H1 (cell line): ENCODE data around the gene SLC32A1. TPM values are rescaled to one million over a fixed set of nuclear protein-coding genes. Genes with fewer than 3 reads are reported as not detected.

Source experiments
- CTCF ChIA-PET: fragments of 300-600 bp; sonication (Branson Sonifier 250); formaldehyde crosslinking; loops from one replicate; lab custom pipeline; 2021; ENCODE audit not compliant: partially characterized antibody; lab: Charles Lee
- POLR2A ChIA-PET: fragments of 300-600 bp; sonication (Branson Sonifier 250); formaldehyde crosslinking; loops from one replicate; lab custom pipeline; 2021; ENCODE audit warnings: inconsistent platforms; ENCODE audit not compliant: partially characterized antibody; lab: Charles Lee
- DNase-seq, 2 experiments: peaks; one replicate each; pipeline versions ENCODE4 v3.0.0 to v3.0.0-alpha.2; 2010 to 2022; ENCODE audit warnings: low spot score in 2 of 2, low read depth in 1 of 2, mixed read lengths in 1 of 2
- FAIRE-seq: peaks from 2 replicates; lab custom pipeline; 2011; peaks lifted over from hg19 to GRCh38; lab: Jason Lieb, UNC
- H2AFZ ChIP-seq: 2 replicates; pipeline ENCODE4 v1.8.1; 2012; ENCODE audit warnings: low read length, inconsistent platforms
- H2AK5ac ChIP-seq: 2 replicates; pipeline ENCODE4 v1.6.1; 2013; ENCODE audit warnings: low read depth, low read length
- H2BK120ac ChIP-seq: replicated peaks from 2 replicates; pipeline ENCODE3; 2013; ENCODE audit warnings: low read depth, low read length, inconsistent platforms
- H2BK12ac ChIP-seq: 2 replicates; pipeline ENCODE4 v1.6.1; 2013; ENCODE audit warnings: low read depth, low read length
- H2BK15ac ChIP-seq: 2 replicates; pipeline ENCODE4 v1.6.1; 2013; ENCODE audit warnings: low read length
- H2BK20ac ChIP-seq: 2 replicates; pipeline ENCODE4 v1.6.1; 2013; ENCODE audit warnings: low read length
- H2BK5ac ChIP-seq: 2 replicates; pipeline ENCODE4 v1.6.1; 2013; ENCODE audit warnings: low read depth, low read length
- H3K14ac ChIP-seq: 2 replicates; pipeline ENCODE4 v1.6.1; 2013; ENCODE audit warnings: inconsistent platforms; ENCODE audit not compliant: insufficient read length
- H3K18ac ChIP-seq: 2 replicates; pipeline ENCODE4 v1.6.1; 2013; ENCODE audit warnings: low read length; ENCODE audit errors: extremely low read depth
- H3K23ac ChIP-seq: 2 replicates; pipeline ENCODE4 v1.6.1; 2013; ENCODE audit warnings: inconsistent platforms; ENCODE audit not compliant: insufficient read length
- H3K23me2 ChIP-seq: 2 replicates; pipeline ENCODE4 v1.6.1; 2013; ENCODE audit warnings: low read depth, low read length
- H3K27ac ChIP-seq: 2 replicates; pipeline ENCODE4 v1.6.1; 2011; ENCODE audit warnings: low read depth, low read length, inconsistent platforms
- H3K27me3 ChIP-seq, 4 experiments: replicated peaks in 1 of 4; 1 replicate in 1 of 4; 2 replicates in 3 of 4; pipeline versions ENCODE4 v1.6.1 to v1.8.1; 2011 to 2013; ENCODE audit warnings: low read length in 3 of 4, mild to moderate bottlenecking in 3 of 4, inconsistent platforms in 2 of 4, mixed read lengths in 2 of 4, moderate library complexity in 1 of 4; ENCODE audit not compliant: control insufficient read depth in 3 of 4, insufficient read depth in 3 of 4; ENCODE audit errors: extremely low read depth in 1 of 4
- H3K36me3 ChIP-seq, 4 experiments: 2 replicates each; pipeline versions ENCODE4 v1.6.1 to v1.8.1; 2011 to 2013; ENCODE audit warnings: mild to moderate bottlenecking in 4 of 4, low read length in 3 of 4, moderate library complexity in 2 of 4, control low read depth in 1 of 4, inconsistent platforms in 1 of 4; ENCODE audit not compliant: insufficient read depth in 4 of 4, control insufficient read depth in 2 of 4
- H3K4ac ChIP-seq: replicated peaks from 2 replicates; pipeline ENCODE3; 2013; ENCODE audit warnings: low read length, low read depth, mixed read lengths, inconsistent platforms; ENCODE audit not compliant: insufficient read length
- H3K4me1 ChIP-seq, 4 experiments: replicated peaks in 1 of 4; 1 replicate in 1 of 4; 2 replicates in 3 of 4; pipeline versions ENCODE4 v1.6.1 to v1.8.1; 2011 to 2013; ENCODE audit warnings: low read length in 3 of 4, inconsistent platforms in 2 of 4, mixed read lengths in 1 of 4; ENCODE audit not compliant: insufficient read depth in 4 of 4, control insufficient read depth in 3 of 4
- H3K4me2 ChIP-seq, 2 experiments: 2 replicates each; pipeline versions ENCODE4 v1.6.1 to v1.8.1; 2011 to 2013; ENCODE audit warnings: low read depth in 2 of 2, low read length in 2 of 2, control low read depth in 1 of 2, inconsistent platforms in 1 of 2, mild to moderate bottlenecking in 1 of 2; ENCODE audit not compliant: insufficient read depth in 1 of 2
- H3K4me3 ChIP-seq, 4 experiments: fragments of 200-600, 300-600 bp in 1 of 4; sonication (generic), shearing (Covaris generic), sonication (Bioruptor Twin) in 1 of 4; 2 replicates each; pipeline versions ENCODE4 v1.5.1 to v1.8.1; 2011 to 2016; ENCODE audit warnings: low read length in 4 of 4, low read depth in 3 of 4, control low read depth in 2 of 4, inconsistent platforms in 2 of 4, mild to moderate bottlenecking in 2 of 4, mixed read lengths in 1 of 4, moderate library complexity in 1 of 4; ENCODE audit not compliant: insufficient read depth in 2 of 4; ENCODE audit errors: extremely low read depth in 1 of 4
- H3K56ac ChIP-seq: replicated peaks from 2 replicates; pipeline ENCODE3; 2013; ENCODE audit warnings: low read depth, mild to moderate bottlenecking, mixed read lengths, low read length, inconsistent platforms; ENCODE audit not compliant: insufficient read length
- H3K79me1 ChIP-seq: 2 replicates; pipeline ENCODE4 v1.6.1; 2013; ENCODE audit warnings: low read depth, low read length, control low read depth
- H3K79me2 ChIP-seq, 2 experiments: 2 replicates each; pipeline versions ENCODE4 v1.6.1 to v1.8.1; 2012 to 2013; ENCODE audit warnings: low read length in 2 of 2, mild to moderate bottlenecking in 2 of 2, inconsistent platforms in 1 of 2; ENCODE audit not compliant: insufficient read depth in 2 of 2, control insufficient read depth in 1 of 2
- H3K9ac ChIP-seq, 4 experiments: replicated peaks in 1 of 4; 1 replicate in 1 of 4; 2 replicates in 3 of 4; pipeline versions ENCODE4 v1.6.1 to v1.8.1; 2011 to 2013; ENCODE audit warnings: low read depth in 3 of 4, low read length in 3 of 4, control low read depth in 2 of 4, mild to moderate bottlenecking in 2 of 4, moderate library complexity in 2 of 4, inconsistent platforms in 1 of 4; ENCODE audit errors: extremely low read depth in 1 of 4
- H3K9me3 ChIP-seq, 2 experiments: 2 replicates each; pipeline versions ENCODE4 v1.6.1 to v1.8.1; 2012 to 2013; ENCODE audit warnings: mild to moderate bottlenecking in 2 of 2, moderate library complexity in 2 of 2, control low read depth in 1 of 2, inconsistent platforms in 1 of 2, low read depth in 1 of 2, low read length in 1 of 2, mixed read lengths in 1 of 2; ENCODE audit not compliant: insufficient read depth in 2 of 2
- H4K20me1 ChIP-seq, 2 experiments: replicated peaks in 1 of 2; 2 replicates each; pipeline versions ENCODE3 to v1.8.1; 2011 to 2013; ENCODE audit warnings: inconsistent platforms in 2 of 2, low read length in 2 of 2, mild to moderate bottlenecking in 1 of 2; ENCODE audit not compliant: insufficient read depth in 2 of 2, control insufficient read depth in 1 of 2
- H4K5ac ChIP-seq: 2 replicates; pipeline ENCODE4 v1.6.1; 2013; ENCODE audit warnings: low read length, low read depth, mixed read lengths, inconsistent platforms; ENCODE audit not compliant: insufficient read length
- H4K8ac ChIP-seq: 2 replicates; pipeline ENCODE4 v1.8.0; 2013; ENCODE audit warnings: mild to moderate bottlenecking, moderate library complexity, low read length, inconsistent platforms; ENCODE audit not compliant: insufficient read depth; ENCODE audit errors: extremely low read depth
- H4K91ac ChIP-seq: replicated peaks from 2 replicates; pipeline ENCODE3; 2013; ENCODE audit warnings: low read length, mixed read lengths, inconsistent platforms; ENCODE audit not compliant: insufficient read length
- BACH1 ChIP-seq: IDR thresholded peaks from 2 replicates; pipeline ENCODE4 v1.6.1; 2012; ENCODE audit warnings: low read length, improper control_type of control experiment
- BCL11A ChIP-seq, 2 experiments: IDR thresholded peaks; one replicate each; pipeline ENCODE4 v1.6.1; 2011; ENCODE audit warnings: low read depth in 2 of 2, low read length in 2 of 2, mild to moderate bottlenecking in 2 of 2
- BRCA1 ChIP-seq: IDR thresholded peaks from 2 replicates; pipeline ENCODE4 v1.6.1; 2012; ENCODE audit warnings: low read depth, low read length, improper control_type of control experiment
- CBX5 ChIP-seq: fragments of 300-800, 300-1000 bp; sonication (generic); IDR thresholded peaks from 2 replicates; pipeline ENCODE4 v1.7.1; 2016; ENCODE audit warnings: antibody characterized with exemption, low read length, low read depth
- JUN ChIP-seq: IDR thresholded peaks from 2 replicates; pipeline ENCODE4 v1.6.1; 2011; ENCODE audit warnings: low read depth, mild to moderate bottlenecking, improper control_type of control experiment, low read length
- JUND ChIP-seq: IDR thresholded peaks from 2 replicates; pipeline ENCODE4 v1.6.1; 2011; ENCODE audit warnings: mild to moderate bottlenecking, improper control_type of control experiment, low read length
- KDM4A ChIP-seq: IDR thresholded peaks from one replicate; pipeline ENCODE4 v1.7.1; 2012; ENCODE audit warnings: low read depth, mild to moderate bottlenecking, moderate library complexity, low read length, inconsistent platforms; ENCODE audit not compliant: severe bottlenecking
- NANOG ChIP-seq: IDR thresholded peaks from 2 replicates; pipeline ENCODE4 v1.6.1; 2011; ENCODE audit warnings: low read length, low read depth, mild to moderate bottlenecking, inconsistent platforms; ENCODE audit not compliant: insufficient read depth, poor library complexity, severe bottlenecking
- NRF1 ChIP-seq: IDR thresholded peaks from 2 replicates; pipeline ENCODE4 v1.6.1; 2011; ENCODE audit warnings: mild to moderate bottlenecking, low read depth, low read length, improper control_type of control experiment
- SP2 ChIP-seq: IDR thresholded peaks from 2 replicates; pipeline ENCODE4 v1.6.1; 2012; ENCODE audit warnings: mild to moderate bottlenecking, low read length, inconsistent platforms
- SP4 ChIP-seq: IDR thresholded peaks from 2 replicates; pipeline ENCODE4 v1.6.1; 2012; ENCODE audit warnings: low read length, inconsistent platforms
- WGBS, 2 experiments: shearing (Covaris generic) in 1 of 2; methylation state at CpG; one replicate each; pipeline versions ENCODE4 v1.1.6 to v1.1.7; 2013 to 2015; ENCODE audit warnings: low lambda C conversion rate in 2 of 2, mixed read lengths in 2 of 2, inconsistent platforms in 1 of 2, low coverage in 1 of 2, missing lambda C conversion rate in 1 of 2; ENCODE audit not compliant: insufficient replicate concordance in 2 of 2, insufficient coverage in 1 of 2, insufficient read length in 1 of 2; ENCODE audit errors: extremely low coverage in 1 of 2, missing lambda C conversion rate in 1 of 2; 5-methylcytosine and 5-hydroxymethylcytosine counted together
- polyA plus RNA-seq, 7 experiments: library from polyadenylated mRNA; depleted of rRNA in 3 of 7; stranded (reverse) in 5 of 7; unstranded in 2 of 7; fragments of >200 nt in 5 of 7; fragments of 200-250 nt in 2 of 7; gene quantifications; 1 replicate in 5 of 7; 2 replicates in 1 of 7; 4 replicates in 1 of 7; pipeline versions ENCODE4 v1.2.1 to v1.2.3, GENCODE V29; 2011 to 2013; ENCODE audit warnings: missing spikeins in 2 of 7, mixed read lengths in 2 of 7
- total RNA-seq: library from RNA; stranded (reverse); fragmentation: NEBNext Ultra II Directional; extraction: Animal tissue kit (Norgen Biotek cat#: 25700); gene quantifications from 2 replicates; pipeline ENCODE4 v1.2.1, GENCODE V29; 2021
- TF ChIP-seq, protein P1 (sequence below): IDR thresholded peaks from 2 replicates; pipeline ENCODE4 v1.6.1; 2012; ENCODE audit warnings: inconsistent platforms
- TF ChIP-seq, protein P2 (sequence below): IDR thresholded peaks from 2 replicates; pipeline ENCODE4 v1.6.1; 2011; ENCODE audit warnings: low read length, improper control_type of control experiment

The SLC32A1 gene
- total and polyA plus RNA-seq, 2 of the 8 experiments (the other 6 are each of a cell fraction or from before 2014, with no cell fraction given) = 0.09 to 0.15 TPM

DNA sequence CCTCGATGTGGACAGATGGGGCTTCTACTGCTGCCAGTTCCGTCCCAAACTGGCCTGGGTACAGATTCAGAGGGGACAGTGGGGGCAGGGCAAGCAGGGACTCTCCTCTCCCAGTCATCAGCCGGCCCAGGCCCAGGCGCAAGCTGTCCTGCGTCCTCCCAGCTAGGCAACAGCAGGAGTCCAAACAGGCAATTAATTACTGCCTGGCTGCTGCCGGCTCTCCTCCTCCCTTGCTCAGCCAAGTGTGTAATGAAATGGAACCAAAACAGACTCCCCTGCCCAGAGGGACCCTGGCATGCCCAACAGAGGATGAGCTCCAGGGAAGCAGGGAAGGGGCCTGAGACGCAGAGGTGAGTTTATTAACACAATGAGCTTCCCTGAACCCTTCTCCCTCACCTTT lies 17.8 kb upstream of the SLC32A1 start:
- no peak overlapping the region for H2BK20ac ChIP-seq
- no peak overlapping the region for H3K56ac ChIP-seq
- no peak overlapping the region for H3K4ac ChIP-seq
- H3K23ac ChIP-seq = no peak overlapping the region
- H3K79me1 ChIP-seq = no peaks in the 10 kb centered on the region
- no peak overlapping the region; the same call in 1 of the 2 replicates for H2BK15ac ChIP-seq
- H2AFZ ChIP-seq = 0 out of 2 replicates have a peak overlapping the region, but pooled peaks have one; percentile 90
- no peak overlapping the region for H2BK5ac ChIP-seq
- H4K8ac ChIP-seq = no peak overlapping the region
- H3K18ac ChIP-seq = peak overlapping the region; percentile 78; the same call in 1 of the 2 replicates
- no peaks in the 10 kb centered on the region for H3K23me2 ChIP-seq
- H2AK5ac ChIP-seq = no peak overlapping the region
- POLR2A ChIA-PET = interaction anchor here (0.7 to 0.9 kb wide), 2 partner anchors 21 to 73 kb away, joined by 3 to 4 read pairs; no protein-coding TSS in a partner anchor
- H3K27me3 ChIP-seq = no peaks in the 10 kb centered on the region; a peak in 1 of 7 replicates
- FAIRE-seq = no peak
- H2BK12ac ChIP-seq = no peak overlapping the region
- CTCF ChIA-PET = interaction anchor here (0.5 to 19.8 kb wide), 5 partner anchors 8 to 73 kb away, joined by 3 to 236 read pairs (median 4); partner anchors contain the start of gene SLC32A1
- WGBS, 2 experiments = 35% methylated on average over 7 of the region's 7 CpGs; no CpG with 5 or more reads in 1 of the 2 experiments
- H3K4me3 ChIP-seq = no peak overlapping the region
- no peak overlapping the region for H3K14ac ChIP-seq
- no peaks in the 10 kb centered on the region for H3K9me3 ChIP-seq
- no peak for DNase-seq
- H4K20me1 ChIP-seq = no peaks in the 10 kb centered on the region
- no peaks in the 10 kb centered on the region for H3K36me3 ChIP-seq
- H3K4me2 ChIP-seq = peak overlapping the region; percentile 7 to 13; a peak in 1 of 4 replicates
- no peak overlapping the region for H4K5ac ChIP-seq
- peaks cover 0 to 7% (median 3%) of the 10 kb centered on the region in 4 experiments; a peak in 4 of 7 replicates for H3K4me1 ChIP-seq
- no peak overlapping the region for H2BK120ac ChIP-seq
- H3K27ac ChIP-seq = no peak overlapping the region
- no peaks in the 10 kb centered on the region for H3K79me2 ChIP-seq
- H4K91ac ChIP-seq = no peak overlapping the region
- H3K9ac ChIP-seq = no peak overlapping the region
- no peak for TF ChIP-seq NRF1
- TF ChIP-seq KDM4A = no peak
- TF ChIP-seq, protein P1, sequence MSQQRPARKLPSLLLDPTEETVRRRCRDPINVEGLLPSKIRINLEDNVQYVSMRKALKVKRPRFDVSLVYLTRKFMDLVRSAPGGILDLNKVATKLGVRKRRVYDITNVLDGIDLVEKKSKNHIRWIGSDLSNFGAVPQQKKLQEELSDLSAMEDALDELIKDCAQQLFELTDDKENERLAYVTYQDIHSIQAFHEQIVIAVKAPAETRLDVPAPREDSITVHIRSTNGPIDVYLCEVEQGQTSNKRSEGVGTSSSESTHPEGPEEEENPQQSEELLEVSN = no peak
- TF ChIP-seq BACH1 = no peak
- no peak for TF ChIP-seq CBX5
- TF ChIP-seq JUND = no peak
- no peak for TF ChIP-seq SP2
- TF ChIP-seq SP4 = no peak
- TF ChIP-seq BRCA1 = no peak
- no peak for TF ChIP-seq NANOG
- TF ChIP-seq JUN = no peak
- TF ChIP-seq, protein P2, sequence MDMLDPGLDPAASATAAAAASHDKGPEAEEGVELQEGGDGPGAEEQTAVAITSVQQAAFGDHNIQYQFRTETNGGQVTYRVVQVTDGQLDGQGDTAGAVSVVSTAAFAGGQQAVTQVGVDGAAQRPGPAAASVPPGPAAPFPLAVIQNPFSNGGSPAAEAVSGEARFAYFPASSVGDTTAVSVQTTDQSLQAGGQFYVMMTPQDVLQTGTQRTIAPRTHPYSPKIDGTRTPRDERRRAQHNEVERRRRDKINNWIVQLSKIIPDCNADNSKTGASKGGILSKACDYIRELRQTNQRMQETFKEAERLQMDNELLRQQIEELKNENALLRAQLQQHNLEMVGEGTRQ = no peak
- TF ChIP-seq BCL11A (IDR thresholded peaks at IDR 0.05; ENCODE audit: low read depth in 2 of 2, low read length in 2 of 2) = no peak
